ENCODE data around the gene LIF. TPM values are rescaled to one million over a fixed set of nuclear protein-coding genes. Genes with fewer than 3 reads are reported as not detected.

The LIF gene
- total RNA-seq, 1 donor from 2014 or later, result 6.9 TPM

- H3K4me3 ChIP-seq, result no peak overlapping the region
- no peak for TF ChIP-seq CTCF (IDR thresholded peaks at IDR 0.05)
- no peaks in the 10 kb centered on the region for H3K9me3 ChIP-seq
- no peaks in the 10 kb centered on the region for H3K27me3 ChIP-seq
- H3K27ac ChIP-seq, result no peak overlapping the region
- ATAC-seq, result no peak
- intact Hi-C loops (cut with DNase I), result loop anchor here (5.0 kb wide), 1 partner anchor 101 kb away; the partner anchor contains the start of gene RNF215
- peaks cover 28% of the 10 kb centered on the region for H3K4me1 ChIP-seq
- peaks cover 10% of the 10 kb centered on the region for H3K36me3 ChIP-seq
- DNase-seq, result no peak
Measured at GRCh38 chr22:30286331-30286730, 39.8 kb upstream of the LIF start.

GRCh38 chr22:30285846-30286200, 39.3 kb upstream of the LIF start:
- no peak for TF ChIP-seq CTCF (IDR thresholded peaks at IDR 0.05)
- no peak overlapping the region for H3K27ac ChIP-seq
- intact Hi-C loops (cut with DNase I), result loop anchor here (5.0 kb wide), 1 partner anchor 101 kb away; the partner anchor contains the start of gene RNF215
- H3K4me1 ChIP-seq, result peaks cover 23% of the 10 kb centered on the region
- no peaks in the 10 kb centered on the region for H3K9me3 ChIP-seq
- ATAC-seq, result no peak
- peaks cover 10% of the 10 kb centered on the region for H3K36me3 ChIP-seq
- H3K4me3 ChIP-seq, result no peak overlapping the region
- DNase-seq, result no peak
- H3K27me3 ChIP-seq, result no peaks in the 10 kb centered on the region

- H3K4me1 ChIP-seq, result peaks cover 18% of the 10 kb centered on the region
- no peak for DNase-seq
- peaks cover 10% of the 10 kb centered on the region for H3K36me3 ChIP-seq
- H3K4me3 ChIP-seq, result no peak overlapping the region
- no peaks in the 10 kb centered on the region for H3K27me3 ChIP-seq
- H3K9me3 ChIP-seq, result no peaks in the 10 kb centered on the region
- ATAC-seq, result no peak
- TF ChIP-seq CTCF (IDR thresholded peaks at IDR 0.05), result no peak
- intact Hi-C loops (cut with DNase I), result loop anchor here (5.0 kb wide), 1 partner anchor 102 kb away; the partner anchor contains the start of gene RNF215
- H3K27ac ChIP-seq, result no peak overlapping the region
Measured at GRCh38 chr22:30285176-30285845, 38.8 kb upstream of the LIF start.

GRCh38 chr22:30284666-30285065, 38.1 kb upstream of the LIF start:
- no peak for TF ChIP-seq CTCF (IDR thresholded peaks at IDR 0.05)
- Histone ChIP-seq H3K36me3 (peaks cover 10% of the 10 kb centered on the region), H3K27ac (no peak overlapping the region), H3K27me3 (no peaks in the 10 kb centered on the region), H3K9me3 (no peaks in the 10 kb centered on the region), H3K4me1 (peaks cover 16% of the 10 kb centered on the region), H3K4me3 (no peak overlapping the region)
- ATAC-seq, result no peak
- intact Hi-C loops (cut with DNase I), result loop anchor here (5.0 kb wide), 1 partner anchor 103 kb away; the partner anchor contains the start of gene RNF215
- DNase-seq, result no peak

GRCh38 chr22:30284172-30284571, 37.6 kb upstream of the LIF start:
- H3K27me3 ChIP-seq, result no peaks in the 10 kb centered on the region
- peaks cover 10% of the 10 kb centered on the region for H3K36me3 ChIP-seq
- no peak for DNase-seq
- H3K4me1 ChIP-seq, result peaks cover 18% of the 10 kb centered on the region
- H3K9me3 ChIP-seq, result no peaks in the 10 kb centered on the region
- no peak for ATAC-seq
- no peak for TF ChIP-seq CTCF (IDR thresholded peaks at IDR 0.05)
- H3K4me3 ChIP-seq, result no peak overlapping the region
- no peak overlapping the region for H3K27ac ChIP-seq
- intact Hi-C loops (cut with DNase I), result no loop called here
